GM19324 (cell line): ENCODE measurements around the gene GPAT2.
"Not testable (repeated sequence)": the region's sequence is repeated elsewhere in the genome, so short reads cannot be mapped to it uniquely, and the experiment has no call there.

Experiments used
- ATAC-seq: cut with Tn5 transposase; IDR thresholded peaks from one replicate; pipeline ENCODE4 v1.9.1; 2021; ENCODE audit warnings: mild to moderate bottlenecking, moderate library complexity; ENCODE audit not compliant: unreplicated experiment, low FRiP score

The GPAT2 gene

DNA sequence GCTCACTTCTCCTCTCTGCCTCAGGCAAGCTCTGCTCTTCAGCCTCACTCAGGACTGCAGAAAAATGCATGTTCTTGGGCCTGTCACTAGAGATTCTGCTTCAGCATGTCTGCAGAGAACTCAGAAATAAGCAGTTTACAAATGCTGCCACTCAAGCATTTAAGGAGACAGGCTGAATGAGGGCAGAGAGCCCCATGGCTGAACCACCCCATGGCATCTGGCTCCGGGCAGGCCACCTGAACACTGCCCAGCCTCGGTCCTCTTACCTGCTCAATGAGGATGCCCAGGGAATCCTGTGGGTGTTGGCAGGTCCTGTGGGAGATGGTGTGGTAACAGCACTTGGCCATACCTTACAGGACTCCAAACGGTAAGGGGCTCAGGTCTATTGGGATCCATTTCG is 31.2 kb upstream of the GPAT2 start:
- not testable (repeated sequence) for ATAC-seq

DNA sequence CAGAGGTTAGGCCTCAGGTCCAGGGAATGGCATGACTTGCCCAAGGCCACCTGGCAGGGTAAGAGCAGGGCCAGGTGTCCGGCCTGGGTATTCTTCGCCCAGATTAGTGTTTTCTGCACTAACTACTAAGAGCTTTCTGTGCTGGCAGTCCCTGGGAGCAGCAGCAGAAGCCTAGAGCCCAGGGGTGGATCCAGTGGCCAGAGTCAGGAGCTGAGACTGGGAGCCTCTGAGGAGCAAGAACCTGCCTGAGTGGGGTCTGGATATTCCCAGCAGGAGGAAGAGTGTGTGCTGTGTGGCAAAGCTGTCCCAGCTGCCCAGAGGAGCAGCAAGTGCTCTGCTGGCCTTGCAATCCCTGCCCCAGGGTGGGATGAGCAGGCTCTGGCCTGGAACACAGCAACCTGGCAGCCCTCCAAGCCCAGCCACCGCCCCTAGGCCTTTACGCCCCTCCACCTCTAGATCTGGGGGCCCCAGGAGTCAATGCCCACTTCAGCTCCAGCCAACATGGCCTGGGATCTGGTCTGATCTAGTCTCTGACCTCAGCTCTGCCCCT is 30.7 kb upstream of the GPAT2 start:
- no peak for ATAC-seq

DNA sequence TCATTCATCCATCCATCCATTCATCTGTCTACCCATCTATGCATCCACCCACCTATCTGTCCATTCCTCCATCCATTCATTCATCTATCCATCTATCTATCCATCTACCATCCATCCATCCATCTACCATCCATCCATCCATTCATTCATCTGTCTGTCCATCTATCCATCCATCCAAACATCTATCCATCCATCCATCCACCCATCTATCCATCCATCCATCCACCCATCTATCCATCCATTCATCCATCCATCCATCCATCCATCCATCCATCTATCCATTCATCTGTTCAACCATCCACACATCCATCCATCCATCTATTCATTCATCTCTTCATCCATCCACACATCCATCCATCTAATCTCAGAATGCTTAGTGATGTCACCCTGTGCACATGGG is 30.0 kb upstream of the GPAT2 start:
- not testable (repeated sequence) for ATAC-seq

DNA sequence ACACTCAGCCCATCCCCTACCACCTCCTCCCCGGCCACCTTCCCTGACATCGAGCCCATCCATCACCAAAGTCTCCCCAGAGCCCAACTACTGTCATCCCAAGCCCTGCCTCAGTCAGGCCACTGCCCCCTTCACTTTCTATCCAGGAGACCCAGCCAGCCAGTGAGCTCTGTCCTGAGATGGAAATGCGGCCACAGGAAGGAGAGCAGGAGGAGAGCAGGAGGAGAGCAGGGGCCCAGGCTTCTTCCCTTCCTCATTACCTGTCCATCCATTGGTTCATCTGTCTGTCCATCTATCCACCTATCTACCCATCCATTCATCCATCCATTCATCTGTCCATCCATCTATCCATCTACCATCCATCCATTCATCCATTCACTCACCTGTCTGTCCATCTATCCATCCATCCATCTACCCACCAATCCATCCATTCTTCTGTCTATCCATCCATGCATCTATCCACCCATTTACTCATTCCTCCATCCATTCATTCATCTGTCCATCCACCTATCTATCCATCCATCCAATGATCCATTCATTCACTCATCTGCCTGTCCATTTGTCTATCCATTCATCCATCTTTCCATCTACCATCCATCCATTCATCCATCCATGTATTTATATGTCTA is 29.4 kb upstream of the GPAT2 start:
- ATAC-seq, result not testable (repeated sequence)

DNA sequence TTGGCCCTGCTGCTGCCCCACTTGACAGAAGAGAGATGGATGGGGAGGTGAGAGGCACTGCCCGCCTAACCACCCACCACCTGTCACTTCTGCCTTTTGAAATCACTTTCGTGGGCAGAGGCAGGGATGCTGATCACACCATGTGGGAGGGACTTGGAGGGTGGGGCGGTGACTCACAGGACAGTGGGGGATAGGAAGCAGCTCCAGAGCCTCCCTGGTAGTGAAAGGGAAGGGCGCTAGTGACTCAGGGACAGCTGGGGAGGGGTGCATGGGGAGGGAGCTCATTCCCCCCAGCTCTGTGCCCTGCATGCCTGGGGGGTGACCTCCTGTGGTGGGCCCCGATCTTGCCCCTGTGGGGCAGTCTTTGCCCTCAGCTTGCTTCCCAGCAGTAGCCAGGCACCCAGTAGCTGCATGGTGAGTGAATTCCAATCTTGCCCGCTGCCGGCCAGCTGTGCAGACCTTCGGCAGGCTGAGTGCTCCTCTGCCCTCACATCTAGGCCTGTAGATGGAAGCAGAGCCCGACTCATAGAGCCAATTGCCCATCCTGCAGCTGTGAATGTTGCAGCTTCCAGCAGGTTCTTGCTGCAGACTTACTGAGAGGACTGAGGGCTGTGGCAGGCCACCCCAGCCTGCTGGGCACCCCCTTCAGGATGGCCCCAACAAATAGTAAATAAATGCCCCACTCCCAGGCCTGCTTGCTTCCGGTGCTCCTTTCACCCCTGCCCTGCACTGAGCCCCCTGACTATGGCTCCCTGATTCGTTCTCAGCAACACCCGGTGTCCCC is 28.6 kb upstream of the GPAT2 start:
- ATAC-seq, result not testable (repeated sequence)

DNA sequence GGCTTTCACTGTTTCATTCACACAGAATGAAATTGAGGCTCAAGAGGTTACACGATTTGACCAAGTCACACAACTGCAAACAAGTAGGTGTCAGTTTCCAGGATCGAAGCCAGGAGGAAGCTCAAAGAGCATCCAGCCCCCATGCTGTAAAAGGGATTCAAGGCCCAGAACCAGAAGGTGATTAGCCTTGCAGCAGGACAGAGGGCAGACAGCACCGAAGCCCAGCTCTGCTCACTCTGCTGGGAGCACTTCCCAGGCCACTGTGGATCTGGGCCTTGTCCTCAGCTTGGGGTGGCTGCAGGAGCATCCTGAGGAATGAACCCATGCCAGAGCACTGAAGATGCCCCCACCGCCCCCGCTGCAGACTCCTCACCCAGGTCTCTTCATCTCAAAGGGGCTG is 27.8 kb upstream of the GPAT2 start:
- not testable (repeated sequence) for ATAC-seq

DNA sequence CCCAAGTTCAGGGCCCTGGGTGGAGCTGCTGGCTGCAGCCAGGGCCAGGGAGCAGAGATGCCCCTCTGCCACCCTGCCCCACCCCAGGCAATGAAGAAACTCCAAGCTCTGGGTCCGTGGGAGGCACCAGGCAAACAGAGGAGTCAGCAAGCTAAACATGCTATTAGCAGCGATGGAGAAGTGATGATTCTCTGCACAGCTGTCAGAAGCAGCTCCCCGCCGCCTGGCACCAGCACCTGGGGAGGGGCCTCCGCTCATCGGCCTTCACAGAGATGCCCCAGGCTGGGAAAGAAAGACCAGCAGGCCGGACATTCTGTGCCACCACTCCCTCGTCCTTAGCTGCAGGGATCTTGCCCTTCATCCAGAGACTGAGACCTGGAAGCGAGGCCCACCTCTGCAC is 27.2 kb upstream of the GPAT2 start:
- ATAC-seq, result not testable (repeated sequence)

DNA sequence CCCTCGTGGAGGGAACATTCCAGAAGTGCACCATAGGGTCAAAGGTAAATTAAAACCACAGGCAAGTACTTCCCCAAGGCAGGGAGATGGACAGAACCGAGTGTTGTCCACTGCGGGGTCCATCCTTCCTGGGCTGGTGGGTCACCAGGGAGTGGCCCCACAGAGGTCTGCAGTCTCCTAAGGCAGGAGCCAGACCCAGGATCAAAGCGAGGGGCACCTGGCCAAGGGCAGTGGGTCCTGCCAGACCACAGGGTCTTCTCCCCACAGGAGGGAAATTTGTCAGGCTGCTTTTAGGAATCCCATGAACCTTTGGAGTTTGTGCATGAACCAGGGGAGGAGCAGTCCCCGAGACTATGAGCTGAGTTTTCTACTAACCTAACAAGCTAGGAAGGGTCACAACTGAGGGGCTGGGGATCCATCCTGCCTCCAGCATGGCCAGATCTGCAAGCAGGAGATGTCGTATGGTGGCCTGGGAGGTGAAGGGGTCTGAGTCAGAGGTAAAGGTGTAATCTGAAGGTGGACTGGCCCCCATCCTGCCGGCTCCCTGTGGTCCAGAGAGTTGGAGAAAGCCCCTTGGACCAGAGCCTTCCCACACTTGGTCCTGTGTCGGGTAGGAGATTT is 26.6 kb upstream of the GPAT2 start:
- not testable (repeated sequence) for ATAC-seq

DNA sequence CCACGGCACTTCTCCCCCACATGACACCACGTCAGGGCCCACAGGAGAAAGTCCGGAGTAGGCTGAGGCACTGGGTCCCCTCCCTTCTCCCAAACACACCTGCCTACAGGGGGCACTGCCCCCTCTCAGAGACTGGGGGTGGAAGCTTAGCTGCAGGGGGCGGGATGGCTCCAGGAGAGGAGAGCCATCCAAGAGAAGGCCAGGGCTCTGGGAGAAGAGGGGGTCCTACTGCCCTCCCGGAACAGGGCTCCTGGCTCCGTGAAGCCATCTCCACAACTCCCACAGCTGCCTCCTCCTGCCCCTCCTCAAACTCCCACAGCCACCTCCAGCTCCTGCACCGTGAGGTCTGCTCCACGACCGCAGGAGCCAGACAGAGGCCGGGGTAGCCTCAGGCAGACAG is 25.6 kb upstream of the GPAT2 start:
- not testable (repeated sequence) for ATAC-seq

DNA sequence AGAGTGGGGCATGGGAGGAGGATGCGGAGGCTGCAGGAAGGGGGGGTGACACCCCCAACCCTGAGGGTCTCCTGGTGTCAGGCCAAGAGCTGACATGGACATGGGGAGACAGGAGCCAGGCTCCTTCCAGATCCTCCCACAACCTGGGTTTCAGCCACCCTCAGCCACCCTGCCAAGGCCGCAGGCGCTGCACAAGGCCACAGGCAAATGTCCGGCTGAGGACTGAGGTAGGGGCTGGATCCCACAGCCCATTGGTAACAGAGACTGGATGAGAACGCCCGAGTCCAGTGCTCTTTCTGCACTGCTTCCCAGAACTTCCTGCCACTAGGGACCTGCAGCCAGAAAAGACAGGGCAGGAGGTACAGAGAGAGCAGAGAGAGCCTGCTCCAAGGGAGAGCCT is 24.7 kb upstream of the GPAT2 start:
- ATAC-seq, result not testable (repeated sequence)

DNA sequence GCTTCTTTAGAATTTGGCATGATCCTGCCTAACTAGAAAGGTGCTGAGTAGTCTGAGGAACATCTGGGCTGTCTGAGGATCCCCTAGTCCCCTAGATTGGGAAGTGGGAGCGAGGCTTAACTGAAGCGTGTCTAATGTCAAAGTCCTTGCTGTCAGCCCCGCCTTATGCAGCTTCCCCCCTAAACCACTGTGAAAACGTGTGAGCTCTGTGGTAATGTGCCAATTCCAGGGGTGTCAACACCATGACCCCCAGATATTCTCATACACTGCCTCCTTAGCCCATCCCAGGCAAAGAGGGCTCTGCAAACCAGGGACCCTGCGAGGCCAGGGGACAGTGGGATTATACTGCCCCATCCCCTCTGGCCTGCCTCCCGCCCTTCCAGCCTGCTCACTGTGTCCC is 21.1 kb upstream of the GPAT2 start:
- ATAC-seq, result not testable (repeated sequence)

DNA sequence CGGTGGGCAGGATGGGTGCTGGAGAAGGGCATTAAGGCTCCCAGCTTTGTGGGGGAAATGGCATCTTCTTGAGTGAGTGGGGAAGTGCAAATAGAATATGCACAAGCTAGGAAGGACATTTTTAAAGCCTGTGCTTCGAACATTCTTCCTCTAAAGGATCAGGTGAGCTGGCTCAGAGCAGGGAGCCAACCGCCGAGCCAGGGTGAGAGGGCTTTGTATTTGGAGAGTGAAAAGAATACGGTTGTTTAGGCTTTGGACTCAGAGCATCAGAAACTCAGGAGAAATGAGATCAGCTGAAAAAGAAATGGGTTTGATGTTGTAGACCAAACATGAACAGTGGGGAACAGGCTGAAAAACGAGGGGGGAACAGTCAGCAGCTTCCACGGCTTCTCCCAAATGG is 19.8 kb upstream of the GPAT2 start:
- not testable (repeated sequence) for ATAC-seq

DNA sequence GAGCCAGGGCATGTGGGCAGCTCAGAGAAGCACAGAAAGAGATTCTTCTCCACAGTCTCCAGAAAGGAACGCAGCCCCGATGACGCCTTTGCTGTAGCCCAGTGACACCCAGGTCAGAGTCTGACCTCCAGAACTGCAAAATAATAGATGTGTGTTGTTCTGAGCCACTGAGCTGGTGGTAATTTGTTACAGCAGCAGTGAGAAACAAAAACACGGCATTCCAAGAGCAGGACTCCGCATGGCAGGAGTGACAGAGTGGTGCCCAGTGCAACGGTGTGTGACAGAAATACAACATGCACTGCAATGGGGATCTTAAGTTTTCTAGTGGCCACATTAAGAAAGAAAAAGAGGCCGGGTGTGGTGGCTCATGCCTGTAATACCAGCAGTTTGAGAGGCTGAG is 18.7 kb upstream of the GPAT2 start:
- not testable (repeated sequence) for ATAC-seq

DNA sequence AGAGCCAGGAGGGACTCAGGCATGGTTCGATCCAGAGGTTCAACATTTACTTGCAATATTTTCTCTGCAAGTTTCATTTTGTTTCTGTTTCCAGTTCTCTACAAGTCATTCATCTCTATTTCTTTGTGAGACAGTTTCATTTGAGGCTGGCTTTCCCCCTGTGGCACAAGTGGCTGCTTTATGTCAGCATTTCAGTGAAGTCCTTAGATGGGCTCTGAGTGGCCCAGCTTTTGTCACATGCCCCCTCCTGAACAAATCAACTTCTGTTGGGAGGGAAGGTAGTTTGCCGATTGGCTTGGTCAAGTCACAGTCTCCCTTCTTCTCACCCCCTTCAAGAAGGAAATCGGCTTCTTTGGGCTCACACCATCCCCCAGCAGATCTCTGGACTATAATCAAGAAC is 17.9 kb upstream of the GPAT2 start:
- not testable (repeated sequence) for ATAC-seq

DNA sequence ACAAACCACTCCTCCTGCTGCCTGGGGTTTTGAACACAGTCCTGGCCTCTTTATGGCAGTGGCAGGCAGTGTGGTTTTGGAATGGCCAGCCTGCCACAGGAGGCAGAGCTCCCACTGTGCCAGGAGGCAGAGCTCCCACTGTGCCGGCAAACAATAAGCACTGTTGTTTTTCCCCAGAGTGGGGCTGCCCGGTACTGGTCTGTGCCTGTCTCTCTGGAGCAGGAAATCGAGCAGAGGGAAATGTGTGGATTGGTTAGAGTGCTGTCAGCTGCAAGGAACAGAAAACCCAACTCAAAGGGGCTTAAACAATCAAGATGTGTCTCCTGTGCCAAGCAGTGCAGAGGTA is 15.2 kb upstream of the GPAT2 start:
- not testable (repeated sequence) for ATAC-seq

DNA sequence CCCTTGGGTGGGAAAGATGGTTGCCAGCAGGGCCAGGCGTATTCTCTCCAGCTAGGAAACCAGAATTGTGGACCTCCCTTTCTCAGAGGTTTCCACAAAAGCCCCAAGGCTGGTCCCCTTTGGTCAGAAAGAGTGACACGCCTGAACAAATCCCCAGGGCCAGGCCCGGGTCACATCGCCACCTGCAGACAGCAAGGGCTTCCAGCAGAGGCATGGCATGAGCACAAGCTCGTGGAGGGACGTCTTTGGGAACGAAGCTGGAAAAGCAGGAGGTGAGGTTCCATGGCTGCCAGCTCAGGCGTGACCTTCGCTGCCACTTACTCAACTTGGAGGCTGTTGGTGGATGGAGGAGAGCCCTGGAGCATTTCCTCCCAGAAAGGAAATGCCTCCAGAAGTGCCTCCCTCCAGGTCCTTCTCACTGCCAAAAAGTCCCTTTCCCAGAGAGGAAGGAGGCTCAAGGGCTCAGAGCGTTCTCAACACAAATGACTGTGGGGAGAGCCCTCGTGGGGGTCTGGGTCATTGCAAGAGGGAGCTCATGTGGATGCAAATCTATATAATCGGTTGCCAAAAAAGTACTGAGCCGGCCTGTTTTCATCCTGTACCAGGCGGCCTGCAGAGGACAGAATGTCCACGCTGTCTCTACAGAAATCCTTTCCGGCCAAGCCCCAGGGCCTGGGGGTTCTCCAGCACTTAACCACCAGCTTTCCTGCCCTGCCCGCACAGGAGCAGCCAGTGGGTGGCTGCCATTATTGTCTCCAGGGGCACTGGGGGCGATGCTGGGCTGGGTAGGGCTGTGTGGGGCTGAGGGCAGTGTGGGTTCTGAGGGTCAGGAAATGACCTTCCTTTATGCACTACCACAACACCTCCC is 14.6 kb upstream of the GPAT2 start:
- ATAC-seq, result not testable (repeated sequence)

DNA sequence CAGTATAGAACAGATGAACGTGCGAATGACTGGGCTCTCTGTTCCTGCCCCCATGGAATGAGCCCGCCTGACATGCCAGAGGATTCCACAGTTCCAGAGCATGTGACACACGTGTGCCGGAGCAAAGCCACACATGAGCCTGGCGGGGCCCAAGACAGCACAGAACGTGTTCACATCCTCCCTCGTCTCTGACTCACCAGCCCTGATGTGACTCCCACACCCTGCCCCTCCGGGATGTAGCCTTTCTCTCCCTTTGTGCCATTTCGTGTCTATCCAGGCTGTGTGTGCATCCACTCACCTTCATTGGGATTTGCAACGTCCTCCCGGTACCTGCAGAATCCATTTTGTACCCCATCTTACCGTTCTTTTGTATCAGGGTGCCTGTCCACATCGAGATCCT is 838 bp upstream of the GPAT2 start:
- not testable (repeated sequence) for ATAC-seq

DNA sequence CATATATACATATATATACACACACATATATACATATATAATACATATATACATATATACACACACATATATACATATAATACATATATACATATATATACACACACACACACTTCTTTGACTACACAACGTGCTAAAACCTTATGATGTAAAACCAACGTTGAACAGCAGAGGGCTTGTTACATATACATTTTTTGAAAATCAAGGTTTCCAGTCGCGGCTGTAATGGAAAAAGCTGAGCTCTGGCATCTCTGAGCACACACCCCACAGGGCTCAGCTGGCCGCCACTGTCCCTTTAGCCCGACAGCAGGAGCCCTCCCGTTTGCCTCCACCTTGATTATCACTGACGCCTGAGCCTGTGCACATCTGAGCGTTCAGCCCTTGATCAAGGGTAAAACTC is 719 bp downstream of the GPAT2 start:
- ATAC-seq, result not testable (repeated sequence)

DNA sequence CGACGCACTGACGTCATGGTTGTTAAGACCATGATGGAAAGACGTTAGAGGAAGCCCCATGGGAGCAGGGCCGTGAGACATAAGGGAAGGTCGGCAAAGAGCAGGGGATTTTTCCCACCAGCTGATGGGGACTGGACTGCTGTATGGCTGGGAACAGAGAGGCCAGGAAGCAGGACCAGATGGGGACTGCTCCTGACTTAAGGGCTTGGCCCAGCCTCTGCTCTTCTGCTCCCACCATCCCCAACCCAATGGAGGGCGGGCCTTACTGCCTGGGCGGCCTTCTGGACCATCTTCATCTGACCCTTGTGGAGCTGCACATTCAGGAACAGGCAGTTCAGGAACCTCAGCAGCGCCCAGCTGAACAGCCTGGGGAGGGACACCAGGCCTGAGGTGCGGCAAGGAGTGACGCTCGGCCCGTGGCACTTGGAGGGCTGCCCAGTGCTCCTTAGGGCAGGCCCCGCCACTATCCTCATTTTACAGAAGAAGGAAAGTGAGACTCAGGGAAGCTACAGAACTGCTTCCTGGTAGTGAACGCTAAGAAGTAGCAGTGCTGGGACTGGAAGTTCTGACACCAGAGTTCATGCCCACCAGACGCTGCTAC is 6.9 kb downstream of the GPAT2 start:
- not testable (repeated sequence) for ATAC-seq

DNA sequence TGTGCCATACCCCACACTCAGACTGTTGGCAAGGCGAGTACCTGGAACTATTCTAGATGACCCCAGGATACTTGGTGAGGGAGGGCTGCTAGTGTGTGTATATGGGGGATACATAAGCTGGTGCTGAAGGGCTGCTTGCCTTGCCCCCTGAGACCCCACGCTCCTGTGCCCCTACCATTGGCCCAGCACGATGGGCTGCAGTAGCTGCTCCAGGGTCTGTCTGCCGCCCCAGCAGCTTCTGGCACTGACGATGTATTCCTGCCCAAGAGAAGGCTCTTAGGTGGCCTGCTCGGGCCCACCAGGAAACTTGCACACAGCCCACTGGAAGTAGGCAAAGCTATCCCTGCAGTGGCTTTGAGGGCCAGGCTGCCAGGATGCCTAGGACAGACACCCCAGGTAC is 9.0 kb downstream of the GPAT2 start:
- ATAC-seq, result not testable (repeated sequence)
